Activated naive CD8-positive, alpha-beta T cell treated with anti-CD3 and anti-CD28 coated beads, Interleukin-2, amount 50 U/mL, for 24 hours (primary cell): Measurements from ENCODE around the gene PRKX.
"Not testable (repeated sequence)": the region's sequence is repeated elsewhere in the genome, so short reads cannot be mapped to it uniquely, and the experiment has no call there.

ENCODE experiments used
- ATAC-seq: fragments of 150-1000 bp; cut with Tn5 transposase; one replicate; pipeline ENCODE4 v1.10.0; 2021
- DNase-seq: peaks from one replicate; pipeline ENCODE4 v3.0.0; 2021
- H3K27ac Mint-ChIP-seq: one replicate; pipeline ENCODE4 v1.8.0; 2021; ENCODE audit warnings: mild to moderate bottlenecking, mixed read lengths
- H3K27me3 Mint-ChIP-seq: one replicate; pipeline ENCODE4 v1.8.0; 2021; ENCODE audit warnings: mixed read lengths
- H3K36me3 Mint-ChIP-seq: one replicate; pipeline ENCODE4 v1.8.0; 2021; ENCODE audit warnings: low read depth, mixed read lengths
- H3K4me1 Mint-ChIP-seq: one replicate; pipeline ENCODE4 v1.8.0; 2021; ENCODE audit warnings: mixed read lengths
- H3K4me3 Mint-ChIP-seq: one replicate; pipeline ENCODE4 v1.8.0; 2021; ENCODE audit warnings: mild to moderate bottlenecking, moderate library complexity, mixed read lengths
- H3K9me3 Mint-ChIP-seq: one replicate; pipeline ENCODE4 v1.8.0; 2021; ENCODE audit warnings: mixed read lengths

PRKX gene

DNA sequence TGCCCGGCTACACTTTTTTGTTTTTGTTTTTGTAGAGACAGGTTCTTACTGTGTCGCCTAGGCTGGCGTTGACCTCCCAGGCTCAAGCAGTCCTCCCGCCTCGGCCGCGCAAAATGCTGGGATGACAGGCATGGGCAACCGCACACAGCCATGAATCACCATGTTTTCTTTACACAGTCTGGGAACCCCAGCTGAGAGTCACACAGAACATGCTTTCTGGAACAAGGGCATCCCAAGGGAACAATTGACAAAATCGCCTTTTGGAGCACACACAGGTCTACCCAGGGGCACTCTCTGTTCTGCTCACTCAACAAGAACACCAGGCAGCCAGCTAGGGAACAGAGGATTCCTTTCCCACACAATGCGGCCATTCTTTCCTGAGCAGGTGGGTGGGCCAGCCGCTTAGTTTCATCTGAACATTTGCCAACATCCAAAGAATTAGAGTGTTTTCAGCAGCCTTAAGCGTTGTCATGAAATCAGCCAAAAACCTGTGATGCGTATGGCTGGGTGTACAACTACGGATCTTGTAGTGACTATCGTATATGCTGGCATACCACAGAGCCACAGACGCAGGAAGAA lies 15.7 kb downstream of the PRKX start:
- Mint-ChIP-seq H3K4me3 (no peak overlapping the region), H3K27ac (no peak overlapping the region), H3K36me3 (peaks cover 2% of the 10 kb centered on the region), H3K4me1 (peaks cover 50% of the 10 kb centered on the region), H3K27me3 (no peaks in the 10 kb centered on the region), H3K9me3 (no peaks in the 10 kb centered on the region)
- DNase-seq (no peak), ATAC-seq (no peak)

DNA sequence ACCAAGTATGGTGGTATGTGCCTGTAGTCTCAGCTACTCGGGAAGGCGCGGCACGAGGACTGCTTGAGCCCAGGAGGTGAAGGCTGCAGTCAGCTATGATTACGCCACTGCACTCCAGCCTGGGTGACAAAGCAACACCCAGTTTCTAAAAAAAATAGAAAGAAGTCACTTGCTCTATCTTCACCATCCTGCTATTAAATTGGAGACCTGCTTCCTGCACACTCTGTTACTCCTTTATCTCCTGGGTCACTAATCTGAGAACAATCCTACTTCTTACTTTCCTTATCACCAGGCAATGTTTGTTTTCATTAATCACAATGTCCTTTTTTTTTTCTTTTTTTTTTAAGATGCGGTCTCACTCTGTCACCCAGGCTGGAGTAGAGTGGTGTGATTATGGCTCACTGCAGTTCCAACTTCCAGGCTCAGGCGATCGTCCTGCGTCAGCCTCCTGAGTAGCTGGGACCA lies 16.2 kb downstream of the PRKX start:
- DNase-seq (no peak), ATAC-seq (no peak)
- Mint-ChIP-seq H3K4me1 (peaks cover 50% of the 10 kb centered on the region), H3K27ac (peak overlapping the region; percentile 56), H3K9me3 (no peaks in the 10 kb centered on the region), H3K4me3 (no peak overlapping the region), H3K36me3 (peaks cover 2% of the 10 kb centered on the region), H3K27me3 (no peaks in the 10 kb centered on the region)

DNA sequence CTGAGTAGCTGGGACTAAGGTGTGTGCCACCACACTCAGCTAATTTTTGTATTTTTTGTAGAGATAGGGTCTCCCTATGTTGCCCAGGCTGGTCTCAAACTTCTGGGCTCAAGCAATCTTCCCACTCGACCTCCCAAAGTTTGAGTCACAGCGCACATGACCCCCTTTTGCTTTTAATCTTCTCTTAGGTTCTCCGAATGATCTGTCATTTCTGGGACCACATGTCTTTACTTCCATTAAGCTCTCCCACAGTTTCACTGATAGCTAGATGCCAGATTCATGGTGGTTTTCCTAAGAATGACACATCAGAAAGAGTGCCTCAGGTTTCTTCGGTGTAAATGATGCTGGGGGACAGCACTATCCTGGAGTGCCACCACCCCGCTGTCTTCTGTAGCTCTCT lies 17.9 kb downstream of the PRKX start:
- DNase-seq, result no peak
- no peak overlapping the region for H3K4me3 Mint-ChIP-seq
- no peaks in the 10 kb centered on the region for H3K9me3 Mint-ChIP-seq
- ATAC-seq, result no peak
- no peak overlapping the region for H3K27ac Mint-ChIP-seq
- peaks cover 44% of the 10 kb centered on the region for H3K4me1 Mint-ChIP-seq
- peaks cover 4% of the 10 kb centered on the region for H3K36me3 Mint-ChIP-seq
- H3K27me3 Mint-ChIP-seq, result no peaks in the 10 kb centered on the region

DNA sequence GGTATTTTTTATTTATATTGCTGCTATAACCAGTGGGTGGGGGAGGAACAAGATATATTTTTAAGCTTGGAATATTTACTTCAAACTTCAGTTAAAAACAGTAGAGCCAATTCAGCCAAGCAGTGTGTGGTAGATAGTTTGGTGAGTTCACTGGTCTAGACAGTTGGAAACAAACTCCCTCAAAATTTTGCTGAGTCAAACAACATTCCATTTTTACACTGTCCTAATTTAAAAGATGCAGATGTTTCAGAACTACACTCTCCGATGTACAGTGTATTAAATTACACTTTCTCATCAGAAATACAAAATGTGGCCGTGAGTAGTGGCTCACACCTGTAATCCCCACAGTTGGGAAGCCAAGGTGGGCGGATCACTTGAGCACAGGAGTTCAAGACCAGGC lies 23.3 kb downstream of the PRKX start:
- Mint-ChIP-seq H3K27me3 (no peaks in the 10 kb centered on the region), H3K36me3 (peaks cover 2% of the 10 kb centered on the region), H3K9me3 (no peaks in the 10 kb centered on the region), H3K4me1 (peaks cover 19% of the 10 kb centered on the region), H3K27ac (no peak overlapping the region), H3K4me3 (no peak overlapping the region)
- ATAC-seq, result no peak
- DNase-seq, result no peak

DNA sequence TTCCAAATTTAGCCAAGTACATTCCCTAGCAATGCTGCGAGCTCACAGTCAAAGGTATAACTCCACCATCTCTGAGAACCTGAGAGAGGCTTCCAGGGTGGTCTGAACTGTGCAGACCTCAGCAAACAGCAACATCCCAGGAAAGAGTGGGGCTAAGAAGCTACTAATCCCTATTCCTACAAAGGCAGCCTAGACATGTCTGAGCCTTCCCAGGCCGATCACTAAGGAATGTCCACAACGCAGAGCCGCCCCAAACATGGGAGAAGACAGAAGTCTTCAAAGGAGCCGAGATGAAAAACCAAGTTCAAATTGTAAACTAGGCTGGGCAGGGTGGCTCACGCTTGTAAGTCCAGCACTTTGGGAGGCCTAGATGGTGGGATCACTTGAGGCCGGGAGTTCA lies 30.2 kb downstream of the PRKX start:
- not testable (repeated sequence) for H3K36me3 Mint-ChIP-seq, DNase-seq, ATAC-seq, H3K27ac Mint-ChIP-seq, H3K4me3 Mint-ChIP-seq, H3K9me3 Mint-ChIP-seq, H3K27me3 Mint-ChIP-seq
- peaks cover 11% of the 10 kb centered on the region for H3K4me1 Mint-ChIP-seq

DNA sequence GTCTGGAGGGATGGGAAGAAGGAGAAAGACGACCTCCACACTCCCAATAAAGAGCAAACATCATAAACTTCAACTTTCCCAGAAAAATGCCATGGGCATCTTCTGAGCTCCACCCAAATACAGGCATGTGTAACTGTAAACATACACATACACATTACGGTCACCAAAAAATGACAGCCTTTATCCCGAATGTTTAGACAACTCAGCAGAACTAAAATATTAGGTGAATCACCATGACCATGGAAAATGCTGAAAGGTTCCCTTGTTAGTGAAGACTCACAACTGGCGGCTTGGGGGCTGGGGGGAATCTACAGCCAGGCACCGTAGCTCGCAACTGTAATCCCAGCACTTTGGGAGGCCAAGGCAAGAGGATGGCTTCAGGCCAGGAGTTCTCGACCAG lies 33.0 kb downstream of the PRKX start:
- no peak for DNase-seq
- H3K4me1 Mint-ChIP-seq, result peaks cover 7% of the 10 kb centered on the region
- H3K36me3 Mint-ChIP-seq, result peaks cover 6% of the 10 kb centered on the region
- ATAC-seq, result no peak
- no peaks in the 10 kb centered on the region for H3K27me3 Mint-ChIP-seq
- H3K4me3 Mint-ChIP-seq, result no peak overlapping the region
- H3K9me3 Mint-ChIP-seq, result no peaks in the 10 kb centered on the region
- H3K27ac Mint-ChIP-seq, result no peak overlapping the region

DNA sequence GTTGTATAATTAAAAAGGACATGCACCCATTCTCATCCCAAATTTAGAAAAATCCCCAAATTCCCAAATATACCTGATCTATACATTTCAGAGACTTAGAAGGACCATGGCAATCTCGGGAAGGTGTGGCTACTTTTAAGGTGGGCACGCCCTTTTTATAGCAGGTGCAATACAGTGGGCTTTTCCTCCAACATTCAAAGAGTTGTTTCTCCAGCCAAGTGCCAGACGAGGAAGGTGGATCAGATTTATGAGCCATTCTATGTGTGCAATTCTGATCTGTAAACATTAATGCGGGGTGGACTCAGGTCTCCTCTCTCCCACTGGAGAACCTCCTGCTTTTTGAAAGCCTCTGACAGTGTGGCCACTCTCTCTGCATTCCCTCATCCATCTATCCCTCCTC lies 33.8 kb downstream of the PRKX start:
- H3K27ac Mint-ChIP-seq, result no peak overlapping the region
- H3K36me3 Mint-ChIP-seq, result peaks cover 11% of the 10 kb centered on the region
- no peak overlapping the region for H3K4me3 Mint-ChIP-seq

GRCh38 chrX:3678328-3678727 lies 35.1 kb downstream of the PRKX start:
- ATAC-seq, result no peak
- Mint-ChIP-seq H3K27me3 (no peaks in the 10 kb centered on the region), H3K9me3 (no peaks in the 10 kb centered on the region), H3K4me1 (peaks cover 7% of the 10 kb centered on the region), H3K4me3 (no peak overlapping the region), H3K27ac (no peak overlapping the region), H3K36me3 (peaks cover 19% of the 10 kb centered on the region)
- no peak for DNase-seq

More for the DNA sequence above, 33.8 kb downstream of the PRKX start:
- DNase-seq (no peak), ATAC-seq (no peak)
- H3K27me3 Mint-ChIP-seq, result no peaks in the 10 kb centered on the region
- H3K4me1 Mint-ChIP-seq, result peaks cover 7% of the 10 kb centered on the region
- no peaks in the 10 kb centered on the region for H3K9me3 Mint-ChIP-seq

- Mint-ChIP-seq H3K36me3 (peaks cover 23% of the 10 kb centered on the region), H3K27me3 (no peaks in the 10 kb centered on the region), H3K27ac (no peak overlapping the region), H3K4me3 (no peak overlapping the region), H3K4me1 (peaks cover 6% of the 10 kb centered on the region), H3K9me3 (no peaks in the 10 kb centered on the region)
- ATAC-seq (no peak), DNase-seq (no peak)
Measured at GRCh38 chrX:3674881-3675280, 38.6 kb downstream of the PRKX start.

DNA sequence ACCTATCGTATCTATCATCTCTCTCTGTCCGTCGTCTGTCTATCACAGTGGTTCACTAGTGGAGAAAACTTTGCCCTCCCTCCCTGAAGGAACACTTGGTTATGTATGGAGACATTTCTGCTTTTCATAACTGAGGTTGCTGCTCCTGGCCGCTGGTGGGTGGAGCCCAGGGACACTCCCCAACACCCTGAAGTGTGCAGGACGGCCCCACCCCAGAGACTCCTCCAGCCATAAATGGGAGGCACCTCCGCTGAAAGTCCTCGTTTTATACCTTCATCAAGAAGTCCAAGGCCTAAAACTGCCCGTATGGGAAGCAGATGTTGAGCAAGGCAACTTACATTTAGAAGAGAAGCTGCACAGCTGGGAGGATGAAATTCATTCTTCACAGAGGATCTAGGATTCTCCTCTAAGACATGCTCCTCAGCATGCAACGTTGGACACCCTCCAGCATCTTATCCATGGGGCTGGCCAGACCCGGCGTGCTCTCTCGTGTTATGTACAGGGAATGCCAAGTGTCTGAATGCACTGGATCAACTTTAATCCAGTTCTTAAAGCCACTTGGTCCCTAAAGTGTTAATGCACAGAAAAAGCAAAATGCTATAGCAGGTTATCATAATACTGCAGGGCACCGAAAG lies 43.5 kb downstream of the PRKX start:
- ATAC-seq (no peak), DNase-seq (no peak)
- H3K27ac Mint-ChIP-seq, result no peak overlapping the region
- H3K27me3 Mint-ChIP-seq, result no peaks in the 10 kb centered on the region
- no peaks in the 10 kb centered on the region for H3K4me1 Mint-ChIP-seq
- peaks cover 23% of the 10 kb centered on the region for H3K36me3 Mint-ChIP-seq
- H3K9me3 Mint-ChIP-seq, result no peaks in the 10 kb centered on the region
- no peak overlapping the region for H3K4me3 Mint-ChIP-seq

GRCh38 chrX:3666975-3667374 lies 46.5 kb downstream of the PRKX start:
- DNase-seq, result no peak
- no peaks in the 10 kb centered on the region for H3K27me3 Mint-ChIP-seq
- H3K36me3 Mint-ChIP-seq, result peaks cover 10% of the 10 kb centered on the region
- H3K4me1 Mint-ChIP-seq, result no peaks in the 10 kb centered on the region
- no peak for ATAC-seq
- no peak overlapping the region for H3K4me3 Mint-ChIP-seq
- H3K9me3 Mint-ChIP-seq, result no peaks in the 10 kb centered on the region
- no peak overlapping the region for H3K27ac Mint-ChIP-seq

DNA sequence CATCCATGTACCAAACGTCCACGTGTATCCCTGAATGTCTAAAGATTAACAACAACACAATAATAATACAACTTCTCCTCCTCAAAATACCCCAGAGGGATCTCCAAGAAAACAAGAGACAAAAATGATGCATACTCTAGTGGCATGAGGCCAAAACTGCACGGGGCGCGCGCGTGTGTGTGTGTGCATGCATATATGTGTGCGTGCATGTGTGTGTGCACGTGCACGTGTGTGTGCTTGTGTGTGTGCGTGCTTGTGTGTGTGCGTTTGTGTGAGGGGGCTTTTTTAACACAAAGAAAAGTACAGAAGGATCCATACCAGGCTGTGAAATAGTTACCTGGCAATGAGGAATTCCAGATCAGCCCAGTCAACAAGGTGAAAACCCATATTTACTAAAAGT lies 48.5 kb downstream of the PRKX start:
- Mint-ChIP-seq H3K27ac (no peak overlapping the region), H3K4me3 (no peak overlapping the region), H3K4me1 (no peaks in the 10 kb centered on the region), H3K27me3 (no peaks in the 10 kb centered on the region), H3K36me3 (peaks cover 11% of the 10 kb centered on the region), H3K9me3 (no peaks in the 10 kb centered on the region)
- no peak for DNase-seq
- ATAC-seq, result no peak

- H3K27me3 Mint-ChIP-seq, H3K4me1 Mint-ChIP-seq, H3K36me3 Mint-ChIP-seq, H3K27ac Mint-ChIP-seq, DNase-seq, ATAC-seq, H3K4me3 Mint-ChIP-seq, H3K9me3 Mint-ChIP-seq: not testable (repeated sequence)
Measured at GRCh38 chrX:3663576-3664250, 49.7 kb downstream of the PRKX start.

DNA sequence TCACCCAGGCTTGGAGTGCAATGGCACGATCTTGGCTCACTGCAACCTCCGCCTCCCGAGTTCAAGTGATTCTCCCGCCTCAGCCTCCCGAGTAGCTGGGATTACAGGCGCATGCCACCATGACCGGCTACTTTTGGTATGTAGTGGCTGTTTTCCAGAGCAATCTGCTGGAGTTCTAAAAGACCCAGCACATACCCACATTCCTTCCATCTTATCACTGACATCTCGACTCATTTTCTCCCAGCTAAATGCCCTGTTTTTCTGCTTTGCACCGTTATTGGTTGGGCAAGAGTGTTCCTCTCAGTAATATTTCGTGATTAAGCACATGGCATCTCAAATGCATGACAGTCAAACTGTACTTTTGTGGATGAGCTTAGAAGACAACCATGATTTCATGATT lies 53.7 kb downstream of the PRKX start:
- no peaks in the 10 kb centered on the region for H3K4me1 Mint-ChIP-seq
- no peak overlapping the region for H3K4me3 Mint-ChIP-seq
- H3K27me3 Mint-ChIP-seq, result no peaks in the 10 kb centered on the region
- no peak for ATAC-seq
- no peaks in the 10 kb centered on the region for H3K9me3 Mint-ChIP-seq
- H3K27ac Mint-ChIP-seq, result peak overlapping the region; percentile 39
- peaks cover 3% of the 10 kb centered on the region for H3K36me3 Mint-ChIP-seq
- DNase-seq, result no peak

DNA sequence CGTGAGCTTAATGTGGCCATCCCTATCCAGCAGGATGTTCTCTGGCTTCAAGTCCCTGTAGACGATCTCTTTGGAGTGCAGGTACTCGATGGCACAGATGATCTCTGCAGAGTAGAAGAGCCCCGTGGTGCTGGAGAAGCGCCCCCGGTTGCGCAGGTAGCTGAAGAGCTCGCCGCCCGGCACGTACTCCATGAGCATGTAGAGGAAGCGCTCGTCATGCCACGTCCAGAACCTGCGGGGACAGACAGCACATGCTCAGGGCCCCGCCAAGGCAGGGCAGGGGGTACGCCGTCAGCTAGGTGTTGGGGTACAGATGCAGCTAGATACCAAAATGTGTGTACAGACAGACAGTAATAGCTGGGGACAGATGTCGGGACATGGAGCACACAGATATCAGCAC lies 58.3 kb downstream of the PRKX start:
- peaks cover 7% of the 10 kb centered on the region for H3K36me3 Mint-ChIP-seq
- no peak for ATAC-seq
- H3K4me1 Mint-ChIP-seq, result no peaks in the 10 kb centered on the region
- H3K9me3 Mint-ChIP-seq, result no peaks in the 10 kb centered on the region
- no peak for DNase-seq
- H3K27ac Mint-ChIP-seq, result no peak overlapping the region
- H3K4me3 Mint-ChIP-seq, result no peak overlapping the region
- no peaks in the 10 kb centered on the region for H3K27me3 Mint-ChIP-seq
